Muscle of back (tissue), 11 donors: ENCODE results near the gene KRTAP10-4. TPM values are rescaled to one million over a fixed set of nuclear protein-coding genes. Genes with fewer than 3 reads are reported as not detected.
"Not testable (repeated sequence)": the region's sequence is repeated elsewhere in the genome, so short reads cannot be mapped to it uniquely, and the experiment has no call there.

Experiments
- DNase-seq, 3 donors: peaks; one replicate each; pipeline versions ENCODE4 v3.0.0 to v3.0.0-alpha.2; 2013
- polyA plus RNA-seq, 10 donors: library from polyadenylated mRNA; unstranded; fragments of 120-200 nt; gene quantifications; one replicate each; pipeline ENCODE4 v1.2.1, GENCODE V29; 2013; ENCODE audit not compliant: insufficient read length in 10 of 10

KRTAP10-4 gene
- polyA plus RNA-seq, 10 donors: not detected

- DNase-seq: no peak
Observed at GRCh38 chr21:44557491-44558328, 15.8 kb upstream of the KRTAP10-4 start.

- DNase-seq: not testable (repeated sequence)
Observed at GRCh38 chr21:44558329-44558675, 15.2 kb upstream of the KRTAP10-4 start.

GRCh38 chr21:44558695-44559094 is 14.8 kb upstream of the KRTAP10-4 start, which contains the start of gene KRTAP10-3:
TSS of gene KRTAP10-3 (minus strand) at chr21:44558795. CDS start at chr21:44558715, 80 bp downstream.
- DNase-seq: no peak

GRCh38 chr21:44564099-44564498 is 9.4 kb upstream of the KRTAP10-4 start:
- no peak for DNase-seq

GRCh38 chr21:44564886-44565598 is 8.5 kb upstream of the KRTAP10-4 start:
- no peak for DNase-seq

- no peak for DNase-seq
Observed at GRCh38 chr21:44566403-44566802, 7.1 kb upstream of the KRTAP10-4 start.

GRCh38 chr21:44567481-44568171 is 5.9 kb upstream of the KRTAP10-4 start:
- no peak for DNase-seq

GRCh38 chr21:44568261-44568660 is 5.3 kb upstream of the KRTAP10-4 start:
- DNase-seq: no peak

GRCh38 chr21:44568667-44569556 is 4.6 kb upstream of the KRTAP10-4 start:
- peak in 1 of 3 donors; percentile 32 for DNase-seq

- no peak for DNase-seq
Observed at GRCh38 chr21:44569861-44570517, 3.5 kb upstream of the KRTAP10-4 start.

GRCh38 chr21:44571296-44571695 is 2.2 kb upstream of the KRTAP10-4 start:
- no peak for DNase-seq

GRCh38 chr21:44571844-44572782 is 1.4 kb upstream of the KRTAP10-4 start:
- DNase-seq: no peak

- DNase-seq: no peak
Observed at GRCh38 chr21:44572959-44573583, 458 bp upstream of the KRTAP10-4 start.

- DNase-seq: no peak
Observed at GRCh38 chr21:44574457-44575306, 1.2 kb downstream of the KRTAP10-4 start.

- no peak for DNase-seq
Observed at GRCh38 chr21:44575307-44576024, 1.9 kb downstream of the KRTAP10-4 start.

GRCh38 chr21:44576025-44576420 is 2.5 kb downstream of the KRTAP10-4 start:
- no peak for DNase-seq

GRCh38 chr21:44578371-44579055 is 5.0 kb downstream of the KRTAP10-4 start:
- no peak for DNase-seq
